ENCODE measurements around the gene WNK2.

DNA sequence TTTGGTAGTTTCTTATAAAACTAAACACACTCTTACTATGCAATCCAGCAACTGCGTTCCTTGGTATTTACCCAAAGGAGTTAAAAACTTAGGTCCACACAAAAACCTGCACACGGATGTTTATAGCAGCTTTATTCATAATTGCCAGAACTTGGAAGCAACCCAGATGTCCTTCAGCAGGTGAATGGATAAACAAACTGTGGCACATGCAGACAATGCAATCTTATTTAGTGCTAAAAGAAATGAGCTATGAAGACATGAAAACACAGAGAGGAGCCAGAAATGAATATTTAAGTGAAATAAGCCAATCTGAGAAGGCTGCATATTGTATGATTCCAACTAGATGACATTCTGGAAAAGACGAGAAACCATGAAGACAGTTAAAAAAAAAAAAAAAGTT, 10.7 kb downstream of the WNK2 start:
- TF ChIP-seq, protein P1, sequence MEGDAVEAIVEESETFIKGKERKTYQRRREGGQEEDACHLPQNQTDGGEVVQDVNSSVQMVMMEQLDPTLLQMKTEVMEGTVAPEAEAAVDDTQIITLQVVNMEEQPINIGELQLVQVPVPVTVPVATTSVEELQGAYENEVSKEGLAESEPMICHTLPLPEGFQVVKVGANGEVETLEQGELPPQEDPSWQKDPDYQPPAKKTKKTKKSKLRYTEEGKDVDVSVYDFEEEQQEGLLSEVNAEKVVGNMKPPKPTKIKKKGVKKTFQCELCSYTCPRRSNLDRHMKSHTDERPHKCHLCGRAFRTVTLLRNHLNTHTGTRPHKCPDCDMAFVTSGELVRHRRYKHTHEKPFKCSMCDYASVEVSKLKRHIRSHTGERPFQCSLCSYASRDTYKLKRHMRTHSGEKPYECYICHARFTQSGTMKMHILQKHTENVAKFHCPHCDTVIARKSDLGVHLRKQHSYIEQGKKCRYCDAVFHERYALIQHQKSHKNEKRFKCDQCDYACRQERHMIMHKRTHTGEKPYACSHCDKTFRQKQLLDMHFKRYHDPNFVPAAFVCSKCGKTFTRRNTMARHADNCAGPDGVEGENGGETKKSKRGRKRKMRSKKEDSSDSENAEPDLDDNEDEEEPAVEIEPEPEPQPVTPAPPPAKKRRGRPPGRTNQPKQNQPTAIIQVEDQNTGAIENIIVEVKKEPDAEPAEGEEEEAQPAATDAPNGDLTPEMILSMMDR (IDR thresholded peaks at IDR 0.05): no peak
- TF ChIP-seq POLR2A (IDR thresholded peaks at IDR 0.05): no peak
